A549 (cell line): Measurements from ENCODE around the gene POMGNT2.

Source experiments
- CTCF ChIP-seq: fragments of >200 bp; sonication (Bioruptor Twin); formaldehyde crosslinking; IDR thresholded peaks from 3 replicates; pipeline ENCODE4 v1.5.1; 2016
- EP300 ChIP-seq, 2 experiments: fragments of >200 bp; sonication (Bioruptor Twin); formaldehyde crosslinking; IDR thresholded peaks; 2 replicates in 1 of 2; 3 replicates in 1 of 2; pipeline ENCODE4 v1.6.1; 2016 to 2017
- MAZ ChIP-seq: fragments of 150-350 bp; IDR thresholded peaks from 2 replicates; pipeline ENCODE4 v1.6.1; 2014; ENCODE audit warnings: antibody characterized with exemption, low read depth, low read length, borderline replicate concordance
- PHF8 ChIP-seq: fragments of 200-600 bp; sonication (generic); IDR thresholded peaks from 2 replicates; pipeline ENCODE4 v1.6.1; 2016; ENCODE audit warnings: low read depth, mild to moderate bottlenecking, antibody characterized with exemption, moderate library complexity, borderline replicate concordance
- POLR2A ChIP-seq: IDR thresholded peaks from 2 replicates; pipeline ENCODE4 v1.6.1; 2012; ENCODE audit warnings: mild to moderate bottlenecking, low read length
- RAD21 ChIP-seq, 2 experiments: fragments of >200 bp in 1 of 2; sonication (Bioruptor Twin) in 1 of 2; formaldehyde crosslinking in 1 of 2; IDR thresholded peaks in 1 of 2; conservative IDR thresholded peaks in 1 of 2; 2 replicates in 1 of 2; 3 replicates in 1 of 2; pipeline ENCODE4 v1.6.1; 2012 to 2018; ENCODE audit warnings: inconsistent platforms in 1 of 2
- RNF2 ChIP-seq: fragments of 200-600 bp; sonication (generic); IDR thresholded peaks from 2 replicates; pipeline ENCODE4 v1.6.1; 2016; ENCODE audit warnings: low read depth, mild to moderate bottlenecking, antibody characterized with exemption, moderate library complexity, borderline replicate concordance
- USF2 ChIP-seq: fragments of 450-650 bp; IDR thresholded peaks from 2 replicates; pipeline ENCODE4 v1.6.1; 2014; ENCODE audit warnings: antibody characterized with exemption

- TF ChIP-seq MAZ: no peak
- TF ChIP-seq RAD21 (conservative IDR thresholded peaks at IDR 0.05 in 1 of 2, IDR thresholded peaks at IDR 0.05 in 1 of 2): no peak
- no peak for TF ChIP-seq CTCF
- no peak for TF ChIP-seq USF2
- TF ChIP-seq PHF8: no peak
- no peak for TF ChIP-seq RNF2
- no peak for TF ChIP-seq EP300 (IDR thresholded peaks at IDR 0.05)
- no peak for TF ChIP-seq POLR2A
These were observed 32.1 kb downstream of the POMGNT2 start for GRCh38 chr3:43073836-43074220.
